Gastroesophageal sphincter (tissue), 4 donors: Measurements from ENCODE around the gene RHOU. TPM values are rescaled to one million over a fixed set of nuclear protein-coding genes. Genes with fewer than 3 reads are reported as not detected.

Source experiments
- ATAC-seq: fragments of 150-250 bp; one replicate; pipeline ENCODE4 v1.9.1; 2016; ENCODE audit warnings: mild to moderate bottlenecking, moderate library complexity
- H3K27ac ChIP-seq, 4 donors: fragments of 200-600 bp; sonication (generic) in 3 of 4; 1 replicate in 3 of 4; 2 replicates in 1 of 4; pipeline ENCODE4 v1.5.1; 2016 to 2019
- H3K27me3 ChIP-seq: fragments of 200-600 bp; sonication (generic); one replicate; pipeline ENCODE4 v1.5.1; 2019
- H3K36me3 ChIP-seq, 2 donors: fragments of 200-600 bp; sonication (generic); one replicate each; pipeline ENCODE4 v1.5.1; 2019; ENCODE audit warnings: control low read depth in 1 of 2
- H3K4me1 ChIP-seq, 3 donors: fragments of 200-600 bp; sonication (generic); 1 replicate in 2 of 3; 2 replicates in 1 of 3; pipeline ENCODE4 v1.5.1; 2016 to 2019; ENCODE audit warnings: control low read depth in 2 of 3
- H3K4me3 ChIP-seq, 2 donors: fragments of 200-600 bp; sonication (generic); one replicate each; pipeline ENCODE4 v1.5.1; 2019; ENCODE audit warnings: mild to moderate bottlenecking in 1 of 2, moderate library complexity in 1 of 2
- H3K9me3 ChIP-seq, 3 donors: fragments of 200-600 bp; sonication (generic); one replicate each; pipeline ENCODE4 v1.5.1; 2017 to 2019; ENCODE audit warnings: control low read depth in 2 of 3
- CTCF ChIP-seq, 4 experiments: fragments of 200-600 bp in 2 of 4; fragments of 450-650 bp in 2 of 4; sonication (generic) in 1 of 4; IDR thresholded peaks; one replicate each; pipeline ENCODE4 v1.5.1; 2017 to 2019; ENCODE audit warnings: antibody characterized with exemption in 4 of 4, mild to moderate bottlenecking in 2 of 4, moderate library complexity in 2 of 4
- EP300 ChIP-seq: sonication (generic); formaldehyde crosslinking; IDR thresholded peaks from one replicate; pipeline ENCODE4 v1.6.1; 2017; ENCODE audit warnings: antibody characterized with exemption, mild to moderate bottlenecking
- POLR2A ChIP-seq, 2 donors: fragments of 450-650 bp; IDR thresholded peaks; one replicate each; pipeline ENCODE4 v1.6.1; 2017; ENCODE audit warnings: antibody characterized with exemption in 2 of 2, mild to moderate bottlenecking in 2 of 2, moderate library complexity in 1 of 2
- POLR2AphosphoS5 ChIP-seq: sonication (generic); formaldehyde crosslinking; IDR thresholded peaks from one replicate; pipeline ENCODE4 v1.6.1; 2017; ENCODE audit warnings: antibody characterized with exemption
- WGBS, 2 donors: methylation state at CpG; one replicate each; pipeline ENCODE4 v1.1.5; 2018; ENCODE audit warnings: low coverage in 1 of 2; 5-methylcytosine and 5-hydroxymethylcytosine counted together
- total RNA-seq, 4 donors: library from RNA; depleted of rRNA; stranded (reverse); fragments of >200 nt; gene quantifications; one replicate each; pipeline ENCODE4 v1.1.0, GENCODE V29; 2016

The RHOU gene
- total RNA-seq, 4 donors from 2014 or later = 16.3 to 53.0 (median 31.0) TPM

GRCh38 chr1:228706305-228706704 is 29.0 kb upstream of the RHOU start:
- Histone ChIP-seq H3K9me3 (no peaks in the 10 kb centered on the region), H3K27me3 (no peaks in the 10 kb centered on the region), H3K36me3 (no peaks in the 10 kb centered on the region), H3K27ac (no peak overlapping the region), H3K4me1 (no peaks in the 10 kb centered on the region), H3K4me3 (no peak overlapping the region)
- no peak for TF ChIP-seq POLR2AphosphoS5
- TF ChIP-seq CTCF (IDR thresholded peaks at IDR 0.05) = no peak
- no peak for TF ChIP-seq EP300
- TF ChIP-seq POLR2A (IDR thresholded peaks at IDR 0.05) = no peak
- WGBS, 2 donors = 92 to 100% methylated on average over 4 of the region's 4 CpGs
- no peak for ATAC-seq

DNA sequence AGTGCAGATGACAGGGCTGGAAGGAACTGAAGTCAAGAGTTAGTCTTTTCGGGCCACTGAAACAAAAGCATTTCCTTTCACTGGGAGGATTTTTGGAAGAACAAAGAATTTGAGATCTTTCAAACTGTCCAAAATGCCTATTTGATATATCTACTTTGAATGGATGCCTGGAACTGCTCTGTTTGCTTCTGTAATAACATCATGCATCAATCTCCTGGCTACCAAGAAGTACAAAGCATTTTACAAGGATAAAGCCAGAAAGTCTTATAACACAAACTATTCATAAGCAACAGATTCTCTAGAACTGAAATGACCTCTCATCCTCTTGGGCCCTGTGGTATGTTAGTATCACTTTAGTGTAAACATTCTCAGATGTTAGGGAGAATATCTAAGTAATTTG is 18.2 kb upstream of the RHOU start:
- no peaks in the 10 kb centered on the region for H3K36me3 ChIP-seq
- no peaks in the 10 kb centered on the region for H3K9me3 ChIP-seq
- WGBS, 2 donors = 23 to 36% methylated on average over 1 of the region's 1 CpG
- H3K27me3 ChIP-seq = no peaks in the 10 kb centered on the region
- no peak for ATAC-seq
- no peak overlapping the region for H3K4me3 ChIP-seq
- peaks cover 0 to 15% (median 4%) of the 10 kb centered on the region in 3 donors for H3K4me1 ChIP-seq
- TF ChIP-seq POLR2A (IDR thresholded peaks at IDR 0.05) = no peak
- TF ChIP-seq CTCF (IDR thresholded peaks at IDR 0.05) = no peak
- no peak for TF ChIP-seq POLR2AphosphoS5
- TF ChIP-seq EP300 = no peak
- H3K27ac ChIP-seq = peak overlapping the region; percentile 3 to 49 (median 48)

- H3K27me3 ChIP-seq = no peaks in the 10 kb centered on the region
- ATAC-seq = no peak
- H3K9me3 ChIP-seq = no peaks in the 10 kb centered on the region
- 94 to 96% methylated on average over 7 to 8 of the region's 10 CpGs for WGBS, 2 donors
- H3K27ac ChIP-seq = no peak overlapping the region
- TF ChIP-seq CTCF (IDR thresholded peaks at IDR 0.05) = no peak
- no peak for TF ChIP-seq POLR2A (IDR thresholded peaks at IDR 0.05)
- no peak for TF ChIP-seq EP300
- TF ChIP-seq POLR2AphosphoS5 = no peak
- H3K4me3 ChIP-seq = no peak overlapping the region
- no peaks in the 10 kb centered on the region for H3K36me3 ChIP-seq
- peaks cover 0 to 15% (median 4%) of the 10 kb centered on the region in 3 donors for H3K4me1 ChIP-seq
These were observed 13.9 kb upstream of the RHOU start for GRCh38 chr1:228721407-228721806.

DNA sequence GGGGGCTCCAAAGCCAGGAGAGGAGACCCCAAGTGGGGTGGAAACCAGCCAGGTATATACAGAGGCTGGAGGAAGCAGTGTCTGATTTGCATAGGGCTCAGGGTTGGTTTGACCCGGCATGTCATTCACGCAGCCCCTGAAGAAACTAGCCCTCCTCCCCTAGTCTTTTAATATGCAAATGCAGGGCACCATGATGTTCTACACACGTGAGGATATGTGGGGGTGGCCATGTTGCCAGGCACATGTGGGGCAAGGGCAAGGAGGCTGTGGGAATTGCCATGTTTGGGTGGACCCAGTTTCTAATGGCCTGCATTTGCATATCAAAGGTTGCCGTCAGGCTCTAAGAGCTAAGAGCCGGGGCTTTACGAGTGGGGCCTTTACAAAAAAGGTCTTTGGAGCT is 12.0 kb upstream of the RHOU start:
- no peak overlapping the region for H3K27ac ChIP-seq
- TF ChIP-seq CTCF (IDR thresholded peaks at IDR 0.05) (no peak), EP300 (no peak), POLR2AphosphoS5 (no peak), POLR2A (IDR thresholded peaks at IDR 0.05) (no peak)
- H3K36me3 ChIP-seq = no peaks in the 10 kb centered on the region
- no peak for ATAC-seq
- H3K4me3 ChIP-seq = no peak overlapping the region
- no peaks in the 10 kb centered on the region for H3K4me1 ChIP-seq
- H3K27me3 ChIP-seq = no peaks in the 10 kb centered on the region
- H3K9me3 ChIP-seq = no peaks in the 10 kb centered on the region
- 87 to 97% methylated on average over 4 to 6 of the region's 6 CpGs for WGBS, 2 donors

DNA sequence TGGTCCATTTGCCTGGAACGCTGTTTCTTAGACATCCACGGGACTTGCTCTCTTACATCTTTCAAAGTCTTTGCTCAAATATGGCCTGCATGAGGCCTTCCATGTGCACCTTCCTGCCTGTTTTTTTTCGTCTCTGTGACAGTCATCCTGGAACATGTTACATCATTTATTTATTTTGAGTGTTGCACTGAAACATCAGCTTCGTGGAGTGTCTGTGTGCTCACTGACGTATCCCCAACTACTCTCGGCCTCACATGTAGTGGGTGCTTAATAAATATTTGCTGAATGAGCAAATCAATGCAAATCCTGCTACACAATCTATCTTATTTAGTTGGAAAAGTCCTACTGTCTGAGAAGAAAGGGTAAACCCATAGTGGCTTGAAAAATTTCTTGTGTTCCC is 11.4 kb upstream of the RHOU start:
- Histone ChIP-seq H3K9me3 (no peaks in the 10 kb centered on the region), H3K4me3 (no peak overlapping the region), H3K36me3 (no peaks in the 10 kb centered on the region), H3K27me3 (no peaks in the 10 kb centered on the region), H3K27ac (no peak overlapping the region), H3K4me1 (no peaks in the 10 kb centered on the region)
- TF ChIP-seq POLR2AphosphoS5 (no peak), EP300 (no peak)
- ATAC-seq = no peak
- 91 to 95% methylated on average over 4 to 6 of the region's 6 CpGs for WGBS, 2 donors
